Immature natural killer cell (primary cell): Measurements from ENCODE around the gene FRMD4A. TPM values are rescaled to one million over a fixed set of nuclear protein-coding genes. Genes with fewer than 3 reads are reported as not detected.
"Not testable (repeated sequence)": the region's sequence is repeated elsewhere in the genome, so short reads cannot be mapped to it uniquely, and the experiment has no call there.

ENCODE experiments used
- DNase-seq, 3 donors: peaks; one replicate each; pipeline ENCODE4 v3.0.0; 2022; ENCODE audit warnings: mixed read lengths in 1 of 3
- H3K27ac Mint-ChIP-seq, 6 donors: one replicate each; pipeline ENCODE4 v1.8.0; 2020; ENCODE audit warnings: mixed read lengths in 6 of 6, mild to moderate bottlenecking in 5 of 6, inconsistent platforms in 4 of 6, moderate library complexity in 3 of 6
- H3K27me3 Mint-ChIP-seq, 3 donors: one replicate each; pipeline ENCODE4 v1.8.0; 2020 to 2021; ENCODE audit warnings: low read depth in 3 of 3, mild to moderate bottlenecking in 3 of 3, mixed read lengths in 3 of 3, moderate library complexity in 3 of 3, inconsistent platforms in 1 of 3
- H3K36me3 Mint-ChIP-seq, 3 donors: one replicate each; pipeline ENCODE4 v1.8.0; 2020; ENCODE audit warnings: mixed read lengths in 3 of 3, inconsistent platforms in 2 of 3, mild to moderate bottlenecking in 2 of 3
- H3K4me1 Mint-ChIP-seq, 2 donors: one replicate each; pipeline ENCODE4 v1.8.0; 2020; ENCODE audit warnings: inconsistent platforms in 2 of 2, mild to moderate bottlenecking in 2 of 2, mixed read lengths in 2 of 2, moderate library complexity in 1 of 2
- H3K4me3 Mint-ChIP-seq, 5 donors: one replicate each; pipeline ENCODE4 v1.8.0; 2020; ENCODE audit warnings: mild to moderate bottlenecking in 5 of 5, mixed read lengths in 5 of 5, inconsistent platforms in 3 of 5, moderate library complexity in 3 of 5
- H3K9me3 Mint-ChIP-seq, 6 donors: one replicate each; pipeline ENCODE4 v1.8.0; 2020; ENCODE audit warnings: mild to moderate bottlenecking in 6 of 6, mixed read lengths in 6 of 6, inconsistent platforms in 4 of 6, moderate library complexity in 3 of 6
- polyA plus RNA-seq, 3 donors: library from polyadenylated mRNA; unstranded; fragments of 300-500 nt; fragmentation: Illumina TruSeq; gene quantifications; one replicate each; pipeline ENCODE4 v1.2.3, GENCODE V29; 2021

FRMD4A gene
- polyA plus RNA-seq, 3 donors from 2014 or later = 0.48 TPM; not detected in 2

GRCh38 chr10:13718820-13719219 is 611.9 kb downstream of the FRMD4A start:
- no peak overlapping the region for H3K27ac Mint-ChIP-seq
- peaks cover 13 to 16% of the 10 kb centered on the region in 2 donors for H3K4me1 Mint-ChIP-seq
- peak overlapping the region in 1 of 5 donors; percentile 64 for H3K4me3 Mint-ChIP-seq
- no peak for DNase-seq
- no peaks in the 10 kb centered on the region for H3K9me3 Mint-ChIP-seq
- peaks cover 0 to 3% (median 0%) of the 10 kb centered on the region in 3 donors for H3K36me3 Mint-ChIP-seq
- peaks cover 0 to 14% (median 9%) of the 10 kb centered on the region in 3 donors for H3K27me3 Mint-ChIP-seq

- Mint-ChIP-seq H3K27me3 (peaks cover 0 to 14% (median 9%) of the 10 kb centered on the region in 3 donors), H3K4me1 (peaks cover 13 to 16% of the 10 kb centered on the region in 2 donors), H3K36me3 (peaks cover 0 to 3% (median 0%) of the 10 kb centered on the region in 3 donors), H3K4me3 (peak overlapping the region; percentile 21 to 70 (median 32)), H3K27ac (no peak overlapping the region), H3K9me3 (no peaks in the 10 kb centered on the region)
- peak in 1 of 3 donors; percentile 6 for DNase-seq
Measured at GRCh38 chr10:13717936-13718772, 612.6 kb downstream of the FRMD4A start.

- Mint-ChIP-seq H3K27me3 (peaks cover 0 to 14% (median 9%) of the 10 kb centered on the region in 3 donors), H3K4me3 (peak overlapping the region in 4 of 5 donors; percentile 21 to 70 (median 48)), H3K36me3 (peaks cover 0 to 3% (median 0%) of the 10 kb centered on the region in 3 donors), H3K27ac (no peak overlapping the region), H3K4me1 (peaks cover 13 to 16% of the 10 kb centered on the region in 2 donors), H3K9me3 (no peaks in the 10 kb centered on the region)
- DNase-seq = no peak
Measured at GRCh38 chr10:13717571-13717935, 613.2 kb downstream of the FRMD4A start.

GRCh38 chr10:13716081-13717071 is 614.3 kb downstream of the FRMD4A start:
- Mint-ChIP-seq H3K27me3 (peaks cover 0 to 14% (median 6%) of the 10 kb centered on the region in 3 donors), H3K4me1 (peaks cover 13 to 16% of the 10 kb centered on the region in 2 donors), H3K27ac (no peak overlapping the region), H3K9me3 (no peaks in the 10 kb centered on the region), H3K4me3 (no peak overlapping the region), H3K36me3 (no peaks in the 10 kb centered on the region)
- DNase-seq = no peak

- Mint-ChIP-seq H3K27me3 (peaks cover 0 to 19% (median 4%) of the 10 kb centered on the region in 3 donors), H3K4me1 (peaks cover 13 to 16% of the 10 kb centered on the region in 2 donors)
- H3K36me3 Mint-ChIP-seq, H3K27ac Mint-ChIP-seq, H3K9me3 Mint-ChIP-seq, DNase-seq, H3K4me3 Mint-ChIP-seq: not testable (repeated sequence)
Measured at GRCh38 chr10:13715596-13715995, 615.1 kb downstream of the FRMD4A start.

- H3K4me1 Mint-ChIP-seq = peaks cover 13 to 16% of the 10 kb centered on the region in 2 donors
- H3K9me3 Mint-ChIP-seq = no peaks in the 10 kb centered on the region
- H3K27me3 Mint-ChIP-seq = peaks cover 0 to 22% (median 4%) of the 10 kb centered on the region in 3 donors
- H3K4me3 Mint-ChIP-seq = no peak overlapping the region
- no peaks in the 10 kb centered on the region for H3K36me3 Mint-ChIP-seq
- H3K27ac Mint-ChIP-seq = no peak overlapping the region
- DNase-seq = no peak
Measured at GRCh38 chr10:13715100-13715499, 615.6 kb downstream of the FRMD4A start.

- H3K4me1 Mint-ChIP-seq = peaks cover 4 to 10% of the 10 kb centered on the region in 2 donors
- no peak for DNase-seq
- no peaks in the 10 kb centered on the region for H3K36me3 Mint-ChIP-seq
- H3K4me3 Mint-ChIP-seq = no peak overlapping the region
- H3K9me3 Mint-ChIP-seq = no peaks in the 10 kb centered on the region
- H3K27me3 Mint-ChIP-seq = peaks cover 3 to 19% (median 6%) of the 10 kb centered on the region in 3 donors
- no peak overlapping the region for H3K27ac Mint-ChIP-seq
Measured at GRCh38 chr10:13712837-13713581, 617.7 kb downstream of the FRMD4A start.

GRCh38 chr10:13712476-13712836 is 618.3 kb downstream of the FRMD4A start:
- peaks cover 3 to 15% (median 6%) of the 10 kb centered on the region in 3 donors for H3K27me3 Mint-ChIP-seq
- DNase-seq = no peak
- H3K27ac Mint-ChIP-seq = no peak overlapping the region
- no peaks in the 10 kb centered on the region for H3K9me3 Mint-ChIP-seq
- no peak overlapping the region for H3K4me3 Mint-ChIP-seq
- H3K4me1 Mint-ChIP-seq = peaks cover 4 to 10% of the 10 kb centered on the region in 2 donors
- H3K36me3 Mint-ChIP-seq = no peaks in the 10 kb centered on the region

GRCh38 chr10:13711291-13711690 is 619.4 kb downstream of the FRMD4A start:
- DNase-seq = no peak
- Mint-ChIP-seq H3K27ac (no peak overlapping the region), H3K36me3 (no peaks in the 10 kb centered on the region), H3K9me3 (no peaks in the 10 kb centered on the region), H3K4me3 (no peak overlapping the region), H3K4me1 (peaks cover 13 to 19% of the 10 kb centered on the region in 2 donors), H3K27me3 (peaks cover 3 to 15% (median 6%) of the 10 kb centered on the region in 3 donors)

GRCh38 chr10:13709931-13710650 is 620.6 kb downstream of the FRMD4A start:
- Mint-ChIP-seq H3K9me3 (no peaks in the 10 kb centered on the region), H3K4me3 (no peak overlapping the region), H3K27ac (no peak overlapping the region), H3K4me1 (peaks cover 13 to 19% of the 10 kb centered on the region in 2 donors), H3K36me3 (no peaks in the 10 kb centered on the region), H3K27me3 (peaks cover 6 to 20% (median 6%) of the 10 kb centered on the region in 3 donors)
- DNase-seq = no peak

- peak overlapping the region in 1 of 5 donors; percentile 49 for H3K4me3 Mint-ChIP-seq
- H3K4me1 Mint-ChIP-seq = peaks cover 13 to 19% of the 10 kb centered on the region in 2 donors
- H3K27ac Mint-ChIP-seq = no peak overlapping the region
- H3K9me3 Mint-ChIP-seq = no peaks in the 10 kb centered on the region
- no peak for DNase-seq
- H3K36me3 Mint-ChIP-seq = no peaks in the 10 kb centered on the region
- H3K27me3 Mint-ChIP-seq = peaks cover 2 to 23% (median 7%) of the 10 kb centered on the region in 3 donors
Measured at GRCh38 chr10:13708256-13708990, 622.3 kb downstream of the FRMD4A start.
